NK-92 (cell line): ENCODE data around the gene HIP1.
"Not testable (repeated sequence)": the region's sequence is repeated elsewhere in the genome, so short reads cannot be mapped to it uniquely, and the experiment has no call there.

Experiments
- DNase-seq: peaks from one replicate; lab custom pipeline; 2025; ENCODE audit not compliant: unreplicated experiment; lab: John Stamatoyannopoulos, UW

HIP1 gene

GRCh38 chr7:75739796-75740672, 1.3 kb upstream of the HIP1 start:
- DNase-seq, result no peak

- DNase-seq, result peak; percentile 96
These were observed 444 bp upstream of the HIP1 start for GRCh38 chr7:75738975-75739795.

GRCh38 chr7:75737856-75738603, 711 bp downstream of the HIP1 start:
- no peak for DNase-seq

DNA sequence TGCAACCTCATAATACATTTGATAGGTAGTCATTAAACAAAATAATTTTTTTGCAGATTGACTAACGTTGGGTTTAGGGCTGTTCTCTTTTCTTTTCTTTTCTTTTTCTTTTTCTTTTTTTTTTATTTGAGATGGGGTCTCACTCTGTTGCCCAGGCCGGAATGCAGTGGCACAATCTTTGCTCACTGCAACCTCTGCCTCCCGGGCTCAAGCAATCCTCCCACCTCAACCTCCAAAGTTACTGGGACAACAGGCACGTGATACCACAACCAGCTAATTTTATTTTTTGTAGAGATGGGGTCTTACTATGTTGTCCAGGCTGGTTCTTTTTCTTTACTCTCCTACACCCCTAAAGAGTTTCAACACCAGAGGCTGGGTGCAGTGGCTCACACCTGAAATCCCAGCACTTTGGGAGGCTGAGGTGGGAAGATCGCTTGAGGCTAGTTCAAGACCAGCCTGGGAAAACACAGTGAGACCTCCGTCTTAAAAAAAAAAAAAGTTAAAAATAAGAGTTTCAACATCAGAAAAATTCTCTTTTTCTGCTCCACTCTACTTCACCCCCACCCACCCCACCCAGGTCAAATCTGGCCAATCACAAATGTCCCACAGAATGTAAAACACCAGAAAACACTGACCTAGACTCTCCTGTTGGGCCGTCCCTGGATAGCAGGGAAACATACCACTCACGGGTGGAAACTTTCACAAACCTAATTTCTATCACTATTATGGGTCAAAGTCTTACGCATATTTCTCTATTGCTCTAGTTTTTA, 3.0 kb downstream of the HIP1 start:
- DNase-seq, result no peak

GRCh38 chr7:75734586-75735458, 3.9 kb downstream of the HIP1 start:
- no peak for DNase-seq

- DNase-seq, result no peak
These were observed 5.7 kb downstream of the HIP1 start for GRCh38 chr7:75732764-75733630.

DNA sequence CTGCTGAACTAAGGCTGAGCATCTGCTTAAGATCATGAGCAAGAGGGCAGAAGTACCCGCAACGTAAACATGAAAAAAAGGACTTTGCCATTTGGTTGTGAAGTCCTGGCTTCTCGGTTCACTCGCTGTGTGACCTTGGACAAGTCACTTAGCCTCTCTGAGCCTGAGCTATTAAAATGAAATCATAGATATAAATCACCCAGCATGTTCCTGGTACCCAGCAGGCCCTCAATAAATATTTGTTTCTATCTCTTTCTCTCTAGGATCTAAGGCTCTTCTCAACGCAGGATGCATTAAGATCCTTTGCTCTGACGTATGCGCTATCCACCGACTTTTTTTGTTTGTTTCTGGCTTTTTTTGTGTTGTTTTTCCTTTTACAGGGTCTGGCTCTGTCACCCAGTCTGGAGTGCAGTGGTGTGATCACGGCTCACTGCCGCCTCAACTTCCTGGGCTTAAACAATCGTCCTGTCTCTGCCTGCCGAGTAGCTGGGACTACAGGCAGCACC, 6.7 kb downstream of the HIP1 start:
- DNase-seq, result no peak

GRCh38 chr7:75729851-75730274, 8.9 kb downstream of the HIP1 start:
- no peak for DNase-seq

DNA sequence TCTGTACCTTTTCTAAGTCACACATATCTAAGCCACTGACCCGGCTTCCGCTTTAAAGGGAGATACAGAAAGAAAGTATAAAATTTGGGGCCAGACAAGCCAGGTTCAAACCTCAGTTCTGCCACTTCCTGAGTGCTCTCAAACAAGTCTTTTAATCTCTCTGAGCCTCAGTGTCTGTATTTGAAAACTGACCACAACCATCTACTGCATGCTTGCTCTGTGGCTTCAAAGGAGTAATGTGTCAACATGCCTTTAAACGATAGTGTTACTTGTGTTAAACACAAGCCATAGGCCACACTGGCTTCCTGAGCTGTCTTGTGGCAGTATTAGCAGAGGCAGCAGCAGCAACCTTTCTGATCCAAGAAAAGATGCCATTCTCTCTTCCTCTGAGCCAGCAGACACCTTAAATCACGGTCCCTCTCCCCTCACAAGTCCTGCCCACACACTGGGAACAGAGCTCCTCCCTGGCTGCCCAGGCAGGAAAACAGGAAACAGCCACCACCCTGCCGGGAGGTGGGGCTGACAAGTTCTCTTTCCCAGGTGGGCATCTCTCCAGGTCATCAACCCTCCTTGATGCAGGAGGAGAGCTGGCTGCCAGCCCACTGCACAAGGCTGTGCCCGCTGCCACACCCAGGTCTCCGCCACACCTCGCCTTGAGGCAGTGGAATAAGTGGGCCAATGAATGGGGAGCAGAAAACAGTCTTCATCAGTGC, 10.7 kb downstream of the HIP1 start:
- DNase-seq, result no peak

- DNase-seq, result not testable (repeated sequence)
These were observed 11.4 kb downstream of the HIP1 start for GRCh38 chr7:75727351-75727750.

DNA sequence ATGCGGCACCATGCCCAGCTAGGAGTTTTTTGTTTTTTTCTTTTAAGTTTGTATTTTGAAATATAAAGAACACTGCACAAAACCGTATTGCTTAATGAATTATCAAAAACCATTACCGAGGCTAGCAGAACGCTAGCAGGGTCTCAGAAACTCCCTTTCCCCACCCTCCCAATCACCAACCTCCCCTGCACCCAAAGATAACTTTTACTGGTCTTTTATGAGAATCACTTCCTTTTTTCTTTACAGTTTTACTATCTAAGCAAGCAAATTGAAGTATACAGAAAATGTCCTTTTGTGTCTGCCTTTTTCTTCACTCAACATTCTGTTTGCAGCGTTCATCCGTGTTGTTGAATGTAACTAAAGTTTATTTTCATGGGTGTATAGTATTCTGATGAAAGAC, 13.4 kb downstream of the HIP1 start:
- DNase-seq, result no peak

DNA sequence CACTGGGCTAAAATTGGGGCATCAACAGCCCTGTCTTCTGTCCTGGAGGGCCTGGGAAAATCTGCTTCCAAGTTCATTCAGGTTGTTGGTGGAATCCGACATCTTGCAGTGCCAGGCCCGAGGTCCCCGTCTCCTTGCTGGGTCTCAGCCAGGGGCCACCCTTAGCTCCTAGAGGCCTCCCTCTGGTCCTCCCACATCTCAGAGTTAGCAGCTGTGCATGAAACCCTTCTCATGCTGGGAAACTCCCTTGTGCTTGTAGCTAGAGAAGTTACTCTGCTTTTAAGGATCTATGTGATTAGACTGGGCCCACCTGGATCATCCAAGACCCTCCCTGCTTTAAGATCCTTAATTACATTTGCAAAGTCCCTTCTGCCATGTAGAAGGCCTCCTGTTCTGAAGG, 15.3 kb downstream of the HIP1 start:
- DNase-seq, result no peak

- DNase-seq, result no peak
These were observed 16.4 kb downstream of the HIP1 start for GRCh38 chr7:75722373-75722772.

DNA sequence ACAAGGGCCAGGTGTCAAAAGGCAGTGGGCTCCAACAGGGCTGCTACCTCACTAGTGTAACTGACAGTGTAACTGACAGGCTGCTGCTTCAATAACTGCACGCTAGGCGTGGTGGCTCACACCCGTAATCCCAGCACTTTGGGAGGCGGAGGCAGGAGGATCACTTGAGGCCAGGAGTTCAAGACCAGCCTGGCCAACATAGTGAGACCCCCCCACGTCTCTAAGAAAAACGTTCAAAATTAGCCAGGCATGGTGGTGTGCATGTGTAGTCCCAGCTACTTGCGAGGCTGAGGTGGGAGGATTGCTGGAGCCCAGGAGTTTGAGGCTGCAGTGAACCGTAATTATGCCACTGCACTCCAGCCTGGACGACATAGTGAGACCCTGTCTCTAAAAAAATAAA, 16.8 kb downstream of the HIP1 start:
- DNase-seq, result not testable (repeated sequence)

- DNase-seq, result no peak
These were observed 17.3 kb downstream of the HIP1 start for GRCh38 chr7:75721426-75721825.

DNA sequence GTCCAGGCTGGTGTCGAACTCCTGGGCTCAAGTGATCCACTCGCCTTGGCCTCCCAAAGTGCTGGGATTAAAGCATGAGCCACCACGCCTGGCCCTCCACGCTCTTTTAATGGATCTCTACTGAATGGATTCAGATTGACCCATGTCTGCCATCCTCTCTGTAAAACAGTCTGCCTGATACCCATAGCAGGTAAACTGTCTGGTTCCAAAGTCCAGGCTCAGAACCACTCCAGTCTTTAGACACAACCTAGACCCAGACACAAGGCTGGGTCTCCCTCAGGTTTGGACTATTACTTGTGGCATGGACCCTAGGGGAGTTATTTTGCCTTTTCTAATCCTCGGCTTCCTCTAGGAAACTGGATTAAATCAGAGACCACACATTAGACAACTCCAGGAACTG, 19.1 kb downstream of the HIP1 start:
- DNase-seq, result no peak

DNA sequence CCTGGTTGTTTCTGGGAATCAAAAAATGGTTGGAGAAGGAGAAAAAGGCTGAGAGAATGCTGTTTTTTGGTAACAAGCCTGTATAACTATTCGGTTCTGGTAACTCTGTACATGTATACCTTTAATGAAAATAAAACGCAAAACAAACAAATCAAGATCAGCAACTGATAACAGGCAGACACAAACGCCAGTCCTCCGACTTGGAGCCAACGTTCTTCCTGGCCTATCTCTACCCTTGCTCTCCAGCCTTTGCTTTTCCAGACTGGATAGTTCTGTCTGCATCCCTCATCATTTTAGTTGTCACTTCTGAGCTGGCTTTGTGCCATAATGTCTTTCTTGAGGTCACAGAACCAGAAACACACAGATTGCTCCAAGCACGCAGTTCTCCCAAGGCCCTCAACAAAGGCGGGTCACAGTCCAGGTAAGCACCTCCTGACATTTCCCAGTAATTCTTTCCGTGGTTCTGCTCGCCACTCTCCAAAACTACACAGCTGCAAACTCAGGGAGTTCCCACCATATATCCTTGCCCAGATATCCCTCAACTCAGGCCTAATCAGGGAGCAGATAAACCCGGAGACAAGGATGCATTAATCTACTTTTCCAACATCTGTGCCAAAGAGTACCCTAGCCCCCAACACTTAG, 20.2 kb downstream of the HIP1 start:
- DNase-seq, result no peak
